Measurements from ENCODE around the gene FKRP.

- TF ChIP-seq CTCF (IDR thresholded peaks at IDR 0.05), result no peak
- TF ChIP-seq POLR2A (IDR thresholded peaks at IDR 0.05), result no peak
Observed at GRCh38 chr19:46759817-46760333, 14.0 kb downstream of the FKRP start.

Data from heart left ventricle (tissue), 13 donors.